ENCODE results near the gene RCCD1. TPM values are rescaled to one million over a fixed set of nuclear protein-coding genes. Genes with fewer than 3 reads are reported as not detected.
"Not testable (repeated sequence)": the region's sequence is repeated elsewhere in the genome, so short reads cannot be mapped to it uniquely, and the experiment has no call there.

Gene RCCD1
- total RNA-seq, 1 donor from 2014 or later = 32.7 TPM

DNA sequence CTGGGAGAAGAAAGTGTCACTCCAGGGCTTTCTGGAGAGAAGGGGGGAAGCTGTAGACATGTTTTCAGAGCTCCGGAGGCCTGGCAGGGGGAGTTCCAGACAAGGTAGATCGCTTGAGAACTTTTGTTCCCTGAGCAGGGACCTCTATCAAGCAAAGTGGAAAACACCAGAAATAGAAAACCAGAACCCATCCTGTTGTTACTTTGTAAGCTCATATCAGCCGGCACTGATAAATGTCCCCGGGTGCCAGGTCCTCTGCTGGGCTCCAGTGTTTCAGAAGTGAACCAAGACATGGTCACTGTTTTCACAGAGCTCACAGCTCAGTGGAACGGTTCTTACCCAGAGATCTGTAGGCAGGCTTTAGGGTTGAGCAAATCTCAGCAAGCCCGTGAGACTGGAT, 35.8 kb upstream of the RCCD1 start:
- H3K4me3 ChIP-seq (ENCODE audit: low read depth, low read length) = no peak overlapping the region
- DNase-seq (ENCODE audit: low read depth) = no peak
- TF ChIP-seq, protein P1, sequence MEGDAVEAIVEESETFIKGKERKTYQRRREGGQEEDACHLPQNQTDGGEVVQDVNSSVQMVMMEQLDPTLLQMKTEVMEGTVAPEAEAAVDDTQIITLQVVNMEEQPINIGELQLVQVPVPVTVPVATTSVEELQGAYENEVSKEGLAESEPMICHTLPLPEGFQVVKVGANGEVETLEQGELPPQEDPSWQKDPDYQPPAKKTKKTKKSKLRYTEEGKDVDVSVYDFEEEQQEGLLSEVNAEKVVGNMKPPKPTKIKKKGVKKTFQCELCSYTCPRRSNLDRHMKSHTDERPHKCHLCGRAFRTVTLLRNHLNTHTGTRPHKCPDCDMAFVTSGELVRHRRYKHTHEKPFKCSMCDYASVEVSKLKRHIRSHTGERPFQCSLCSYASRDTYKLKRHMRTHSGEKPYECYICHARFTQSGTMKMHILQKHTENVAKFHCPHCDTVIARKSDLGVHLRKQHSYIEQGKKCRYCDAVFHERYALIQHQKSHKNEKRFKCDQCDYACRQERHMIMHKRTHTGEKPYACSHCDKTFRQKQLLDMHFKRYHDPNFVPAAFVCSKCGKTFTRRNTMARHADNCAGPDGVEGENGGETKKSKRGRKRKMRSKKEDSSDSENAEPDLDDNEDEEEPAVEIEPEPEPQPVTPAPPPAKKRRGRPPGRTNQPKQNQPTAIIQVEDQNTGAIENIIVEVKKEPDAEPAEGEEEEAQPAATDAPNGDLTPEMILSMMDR (conservative IDR thresholded peaks at IDR 0.05; ENCODE audit: low read depth, low read length) = no peak

DNA sequence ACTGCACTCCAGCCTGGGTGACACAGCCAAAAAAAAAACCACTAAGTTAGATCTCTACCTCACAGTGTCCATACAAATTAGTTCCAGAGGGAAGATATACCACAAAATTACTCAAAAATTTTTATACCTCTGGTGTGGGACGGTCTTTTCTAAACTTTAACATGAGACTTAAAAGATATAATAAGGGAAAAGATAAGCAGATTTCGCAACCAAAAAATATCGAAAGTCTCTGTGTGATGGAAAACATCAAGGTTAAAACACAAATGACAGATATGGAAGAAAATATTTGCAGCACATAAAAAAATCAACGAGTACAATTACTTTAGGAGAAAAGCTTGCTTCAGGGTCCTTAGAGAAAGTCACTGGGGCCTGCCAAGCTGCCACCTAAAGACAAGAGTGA, 32.8 kb upstream of the RCCD1 start:
- TF ChIP-seq, protein P1 (conservative IDR thresholded peaks at IDR 0.05; ENCODE audit: low read depth, low read length) = no peak
- DNase-seq (ENCODE audit: low read depth) = no peak
- H3K4me3 ChIP-seq (ENCODE audit: low read depth, low read length) = no peak overlapping the region

- not testable (repeated sequence) for DNase-seq (ENCODE audit: low read depth); H3K4me3 ChIP-seq (ENCODE audit: low read depth, low read length)
These were observed 31.9 kb upstream of the RCCD1 start for GRCh38 chr15:90922712-90923322.

DNA sequence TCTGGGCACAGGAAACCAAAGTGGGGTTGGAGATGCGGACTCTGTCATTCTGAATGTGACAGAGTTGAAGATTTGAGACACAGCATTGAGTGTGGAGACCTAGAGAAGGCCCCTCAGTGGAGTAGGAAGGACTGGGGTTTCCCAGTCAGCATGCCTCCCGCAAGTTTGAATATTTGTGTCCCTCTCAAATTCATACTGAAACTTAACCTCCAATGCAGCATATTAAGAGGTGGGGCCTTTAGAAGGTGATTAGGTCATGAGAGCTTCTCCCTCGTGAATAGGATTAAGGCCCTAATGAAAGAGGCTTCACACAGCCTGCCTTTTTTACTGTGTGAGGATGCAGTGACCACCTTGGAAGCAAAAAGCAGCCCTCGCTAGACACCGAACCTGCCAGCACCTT, 30.3 kb upstream of the RCCD1 start:
- no peak overlapping the region for H3K4me3 ChIP-seq (ENCODE audit: low read depth, low read length)
- TF ChIP-seq, protein P1 (conservative IDR thresholded peaks at IDR 0.05; ENCODE audit: low read depth, low read length) = no peak
- DNase-seq (ENCODE audit: low read depth) = no peak

- H3K4me3 ChIP-seq (ENCODE audit: low read depth, low read length); DNase-seq (ENCODE audit: low read depth): not testable (repeated sequence)
These were observed 27.9 kb upstream of the RCCD1 start for GRCh38 chr15:90926766-90927165.

- DNase-seq (ENCODE audit: low read depth); H3K4me3 ChIP-seq (ENCODE audit: low read depth, low read length): not testable (repeated sequence)
These were observed 26.6 kb upstream of the RCCD1 start for GRCh38 chr15:90928106-90928505.

DNA sequence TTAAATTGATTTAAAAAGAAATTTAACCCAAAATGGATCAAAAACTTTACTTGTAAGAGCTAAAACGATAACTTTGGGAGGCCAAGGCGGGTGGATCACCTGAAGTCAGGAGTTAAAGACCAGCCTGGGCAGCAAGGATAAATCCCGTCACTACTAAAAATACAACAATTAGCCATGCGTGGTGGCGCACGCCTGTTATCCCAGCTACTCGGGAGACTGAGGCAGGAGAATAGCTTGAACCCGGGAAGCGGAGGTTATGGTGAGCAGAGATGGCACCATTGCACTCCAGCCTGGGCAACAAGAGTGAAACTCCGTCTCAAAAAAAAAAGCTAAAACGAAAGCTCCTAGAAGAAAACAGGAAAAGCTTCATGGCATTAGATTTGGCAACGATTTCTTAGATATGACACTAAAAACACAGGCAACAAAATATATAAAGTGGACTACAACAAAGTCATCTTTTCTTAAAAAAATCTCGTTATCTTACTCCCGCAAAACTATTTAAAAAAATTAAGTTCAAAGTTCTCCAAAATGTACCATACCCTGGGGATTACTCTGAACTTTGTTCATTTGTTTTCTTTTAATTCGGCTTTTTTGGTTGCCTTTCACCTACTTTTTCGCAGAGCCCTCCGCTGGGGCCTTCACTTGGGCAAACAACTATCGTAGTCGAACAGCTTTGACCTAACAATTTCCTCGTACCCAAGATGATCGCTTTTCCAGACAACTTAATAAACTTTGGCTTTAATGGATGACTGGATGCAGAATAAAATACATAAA, 25.3 kb upstream of the RCCD1 start:
- H3K4me3 ChIP-seq (ENCODE audit: low read depth, low read length) = peak overlapping the region; percentile 73

GRCh38 chr15:90930861-90931574, 23.7 kb upstream of the RCCD1 start:
- peak overlapping the region; percentile 73 for H3K4me3 ChIP-seq (ENCODE audit: low read depth, low read length)
- TF ChIP-seq, protein P1 (conservative IDR thresholded peaks at IDR 0.05; ENCODE audit: low read depth, low read length) = peak; percentile 6
- no peak for DNase-seq (ENCODE audit: low read depth)

More for the DNA sequence above, 25.3 kb upstream of the RCCD1 start:
- DNase-seq (ENCODE audit: low read depth) = no peak
- TF ChIP-seq, protein P1 (conservative IDR thresholded peaks at IDR 0.05; ENCODE audit: low read depth, low read length) = no peak

All from epithelial cell of proximal tubule (primary cell).